ENCODE measurements around the gene KIAA0232.

Gene KIAA0232

GRCh38 chr4:6868386-6868785 lies 85.9 kb downstream of the KIAA0232 start:
- TF ChIP-seq POLR2AphosphoS5 (IDR thresholded peaks at IDR 0.05; ENCODE audit: borderline replicate concordance, low read depth, low read length), result no peak
- TF ChIP-seq EZH2 (IDR thresholded peaks at IDR 0.05), result no peak
- no peak for TF ChIP-seq FOXP2 (optimal IDR thresholded peaks at IDR 0.05; ENCODE audit: control extremely low read depth, extremely low read length, insufficient read depth)
- H3K4me3 ChIP-seq, result no peak overlapping the region
- H3K27ac ChIP-seq, result no peak overlapping the region
- H3K36me3 ChIP-seq (ENCODE audit: insufficient read depth, low read length), result no peaks in the 10 kb centered on the region; the same call in 1 of the 2 replicates
- no peak for DNase-seq (ENCODE audit: low read depth, low spot score)
- no peak overlapping the region for H3K9ac ChIP-seq (ENCODE audit: insufficient read length)
- no peaks in the 10 kb centered on the region for H3K9me3 ChIP-seq (ENCODE audit: low read depth, low read length)

- DNase-seq (ENCODE audit: low read depth, low spot score), result no peak
- no peak overlapping the region for H3K9ac ChIP-seq (ENCODE audit: insufficient read length)
- H3K9me3 ChIP-seq (ENCODE audit: low read depth, low read length), result no peaks in the 10 kb centered on the region
- no peak overlapping the region for H3K4me3 ChIP-seq
- H3K36me3 ChIP-seq (ENCODE audit: insufficient read depth, low read length), result peaks cover 4% of the 10 kb centered on the region; the same call in 1 of the 2 replicates
- no peak overlapping the region for H3K27ac ChIP-seq
- no peak for TF ChIP-seq FOXP2 (optimal IDR thresholded peaks at IDR 0.05; ENCODE audit: control extremely low read depth, extremely low read length, insufficient read depth)
- TF ChIP-seq EZH2 (IDR thresholded peaks at IDR 0.05), result no peak
- no peak for TF ChIP-seq POLR2AphosphoS5 (IDR thresholded peaks at IDR 0.05; ENCODE audit: borderline replicate concordance, low read depth, low read length)
Measured at GRCh38 chr4:6869944-6870343, 87.4 kb downstream of the KIAA0232 start.

- peaks cover 4% of the 10 kb centered on the region; the same call in 1 of the 2 replicates for H3K36me3 ChIP-seq (ENCODE audit: insufficient read depth, low read length)
- H3K27ac ChIP-seq, result no peak overlapping the region
- H3K4me3 ChIP-seq, result no peak overlapping the region
- TF ChIP-seq FOXP2 (optimal IDR thresholded peaks at IDR 0.05; ENCODE audit: control extremely low read depth, extremely low read length, insufficient read depth), result no peak
- no peak for TF ChIP-seq POLR2AphosphoS5 (IDR thresholded peaks at IDR 0.05; ENCODE audit: borderline replicate concordance, low read depth, low read length)
- no peak for TF ChIP-seq EZH2 (IDR thresholded peaks at IDR 0.05)
- no peak overlapping the region for H3K9ac ChIP-seq (ENCODE audit: insufficient read length)
- H3K9me3 ChIP-seq (ENCODE audit: low read depth, low read length), result no peaks in the 10 kb centered on the region
- DNase-seq (ENCODE audit: low read depth, low spot score), result no peak
Measured at GRCh38 chr4:6873291-6873690, 90.8 kb downstream of the KIAA0232 start.

- Histone ChIP-seq H3K36me3 (ENCODE audit: insufficient read depth, low read length) (peaks cover 7% of the 10 kb centered on the region; the same call in 1 of the 2 replicates), H3K27ac (no peak overlapping the region), H3K9me3 (ENCODE audit: low read depth, low read length) (no peaks in the 10 kb centered on the region), H3K9ac (ENCODE audit: insufficient read length) (no peak overlapping the region), H3K4me3 (no peak overlapping the region)
- no peak for TF ChIP-seq EZH2 (IDR thresholded peaks at IDR 0.05)
- no peak for TF ChIP-seq FOXP2 (optimal IDR thresholded peaks at IDR 0.05; ENCODE audit: control extremely low read depth, extremely low read length, insufficient read depth)
- TF ChIP-seq POLR2AphosphoS5 (IDR thresholded peaks at IDR 0.05; ENCODE audit: borderline replicate concordance, low read depth, low read length), result no peak
- no peak for DNase-seq (ENCODE audit: low read depth, low spot score)
Measured at GRCh38 chr4:6873792-6874461, 91.4 kb downstream of the KIAA0232 start.

GRCh38 chr4:6874981-6875380 lies 92.5 kb downstream of the KIAA0232 start:
- Histone ChIP-seq H3K9me3 (ENCODE audit: low read depth, low read length) (no peaks in the 10 kb centered on the region), H3K27ac (no peak overlapping the region), H3K4me3 (no peak overlapping the region), H3K9ac (ENCODE audit: insufficient read length) (no peak overlapping the region), H3K36me3 (ENCODE audit: insufficient read depth, low read length) (peaks cover 11% of the 10 kb centered on the region; the same call in 1 of the 2 replicates)
- DNase-seq (ENCODE audit: low read depth, low spot score), result no peak
- TF ChIP-seq POLR2AphosphoS5 (IDR thresholded peaks at IDR 0.05; ENCODE audit: borderline replicate concordance, low read depth, low read length), result no peak
- TF ChIP-seq FOXP2 (optimal IDR thresholded peaks at IDR 0.05; ENCODE audit: control extremely low read depth, extremely low read length, insufficient read depth), result no peak
- no peak for TF ChIP-seq EZH2 (IDR thresholded peaks at IDR 0.05)

- TF ChIP-seq EZH2 (IDR thresholded peaks at IDR 0.05) (no peak), POLR2AphosphoS5 (IDR thresholded peaks at IDR 0.05; ENCODE audit: borderline replicate concordance, low read depth, low read length) (no peak), FOXP2 (optimal IDR thresholded peaks at IDR 0.05; ENCODE audit: control extremely low read depth, extremely low read length, insufficient read depth) (no peak)
- Histone ChIP-seq H3K9me3 (ENCODE audit: low read depth, low read length) (no peaks in the 10 kb centered on the region), H3K36me3 (ENCODE audit: insufficient read depth, low read length) (peaks cover 11% of the 10 kb centered on the region; the same call in 1 of the 2 replicates), H3K9ac (ENCODE audit: insufficient read length) (no peak overlapping the region), H3K4me3 (no peak overlapping the region), H3K27ac (no peak overlapping the region)
- DNase-seq (ENCODE audit: low read depth, low spot score), result no peak
Measured at GRCh38 chr4:6875431-6875831, 92.9 kb downstream of the KIAA0232 start.

GRCh38 chr4:6876440-6876839 lies 93.9 kb downstream of the KIAA0232 start:
- DNase-seq (ENCODE audit: low read depth, low spot score), result no peak
- Histone ChIP-seq H3K9me3 (ENCODE audit: low read depth, low read length) (no peaks in the 10 kb centered on the region), H3K9ac (ENCODE audit: insufficient read length) (no peak overlapping the region), H3K36me3 (ENCODE audit: insufficient read depth, low read length) (peaks cover 18% of the 10 kb centered on the region; the same call in 1 of the 2 replicates), H3K27ac (no peak overlapping the region), H3K4me3 (no peak overlapping the region)
- TF ChIP-seq EZH2 (IDR thresholded peaks at IDR 0.05), result no peak
- TF ChIP-seq FOXP2 (optimal IDR thresholded peaks at IDR 0.05; ENCODE audit: control extremely low read depth, extremely low read length, insufficient read depth), result no peak
- no peak for TF ChIP-seq POLR2AphosphoS5 (IDR thresholded peaks at IDR 0.05; ENCODE audit: borderline replicate concordance, low read depth, low read length)

GRCh38 chr4:6877067-6877466 lies 94.5 kb downstream of the KIAA0232 start:
- Histone ChIP-seq H3K36me3 (ENCODE audit: insufficient read depth, low read length) (peaks cover 23% of the 10 kb centered on the region; the same call in 1 of the 2 replicates), H3K9ac (ENCODE audit: insufficient read length) (no peak overlapping the region), H3K4me3 (no peak overlapping the region), H3K9me3 (ENCODE audit: low read depth, low read length) (no peaks in the 10 kb centered on the region), H3K27ac (no peak overlapping the region)
- no peak for TF ChIP-seq EZH2 (IDR thresholded peaks at IDR 0.05)
- no peak for TF ChIP-seq FOXP2 (optimal IDR thresholded peaks at IDR 0.05; ENCODE audit: control extremely low read depth, extremely low read length, insufficient read depth)
- TF ChIP-seq POLR2AphosphoS5 (IDR thresholded peaks at IDR 0.05; ENCODE audit: borderline replicate concordance, low read depth, low read length), result no peak
- no peak for DNase-seq (ENCODE audit: low read depth, low spot score)
